Keratinocyte (primary cell): ENCODE measurements around the gene ARID3B.

Experiments used
- EZH2 ChIP-seq: IDR thresholded peaks from one replicate; pipeline ENCODE4 v1.6.1; 2012; ENCODE audit warnings: inconsistent platforms, mild to moderate bottlenecking, low read length, moderate library complexity
- TF ChIP-seq, protein P1 (sequence below), 3 experiments: IDR thresholded peaks in 1 of 3; conservative IDR thresholded peaks in 1 of 3; optimal IDR thresholded peaks in 1 of 3; 2 replicates in 2 of 3; 3 replicates in 1 of 3; pipeline versions ENCODE3 to v1.5.1; 2011; ENCODE audit warnings: low read length in 3 of 3, mild to moderate bottlenecking in 3 of 3, moderate library complexity in 2 of 3, control low read depth in 1 of 3, inconsistent platforms in 1 of 3; ENCODE audit not compliant: insufficient read depth in 2 of 3; ENCODE audit errors: extremely low read depth in 1 of 3

DNA sequence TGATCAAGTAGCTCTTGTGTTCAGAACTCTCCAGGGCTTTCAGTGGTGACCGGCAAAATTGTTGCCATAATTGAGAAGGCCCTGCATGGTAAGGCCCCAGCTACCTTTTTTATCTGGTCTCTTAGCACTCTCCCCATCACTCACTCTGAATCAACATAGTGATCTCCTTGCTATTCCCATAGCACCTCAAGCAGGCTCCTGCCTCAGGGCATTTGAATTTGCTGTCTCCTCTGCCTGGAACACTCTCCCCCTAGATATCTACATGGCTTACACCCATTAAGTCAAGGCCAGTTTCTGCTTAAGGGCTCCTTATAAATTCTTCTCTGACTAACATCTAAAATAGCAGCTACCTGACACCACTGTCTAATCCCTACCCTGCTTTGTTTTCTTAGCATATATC, 3.3 kb upstream of the ARID3B start:
- no peak for TF ChIP-seq EZH2
- TF ChIP-seq, protein P1, sequence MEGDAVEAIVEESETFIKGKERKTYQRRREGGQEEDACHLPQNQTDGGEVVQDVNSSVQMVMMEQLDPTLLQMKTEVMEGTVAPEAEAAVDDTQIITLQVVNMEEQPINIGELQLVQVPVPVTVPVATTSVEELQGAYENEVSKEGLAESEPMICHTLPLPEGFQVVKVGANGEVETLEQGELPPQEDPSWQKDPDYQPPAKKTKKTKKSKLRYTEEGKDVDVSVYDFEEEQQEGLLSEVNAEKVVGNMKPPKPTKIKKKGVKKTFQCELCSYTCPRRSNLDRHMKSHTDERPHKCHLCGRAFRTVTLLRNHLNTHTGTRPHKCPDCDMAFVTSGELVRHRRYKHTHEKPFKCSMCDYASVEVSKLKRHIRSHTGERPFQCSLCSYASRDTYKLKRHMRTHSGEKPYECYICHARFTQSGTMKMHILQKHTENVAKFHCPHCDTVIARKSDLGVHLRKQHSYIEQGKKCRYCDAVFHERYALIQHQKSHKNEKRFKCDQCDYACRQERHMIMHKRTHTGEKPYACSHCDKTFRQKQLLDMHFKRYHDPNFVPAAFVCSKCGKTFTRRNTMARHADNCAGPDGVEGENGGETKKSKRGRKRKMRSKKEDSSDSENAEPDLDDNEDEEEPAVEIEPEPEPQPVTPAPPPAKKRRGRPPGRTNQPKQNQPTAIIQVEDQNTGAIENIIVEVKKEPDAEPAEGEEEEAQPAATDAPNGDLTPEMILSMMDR (optimal IDR thresholded peaks at IDR 0.05 in 1 of 3, IDR thresholded peaks at IDR 0.05 in 1 of 3, conservative IDR thresholded peaks at IDR 0.05 in 1 of 3; ENCODE audit: extremely low read depth in 1 of 3, insufficient read depth in 2 of 3, low read length in 3 of 3) = no peak
